HG02840 (cell line): ENCODE results near the gene KCTD17.

ENCODE experiments used
- ATAC-seq: cut with Tn5 transposase; IDR thresholded peaks from one replicate; pipeline ENCODE4 v1.9.1; 2021; ENCODE audit warnings: mild to moderate bottlenecking, moderate library complexity, moderate number of reproducible peaks; ENCODE audit not compliant: unreplicated experiment, low FRiP score

KCTD17 gene

DNA sequence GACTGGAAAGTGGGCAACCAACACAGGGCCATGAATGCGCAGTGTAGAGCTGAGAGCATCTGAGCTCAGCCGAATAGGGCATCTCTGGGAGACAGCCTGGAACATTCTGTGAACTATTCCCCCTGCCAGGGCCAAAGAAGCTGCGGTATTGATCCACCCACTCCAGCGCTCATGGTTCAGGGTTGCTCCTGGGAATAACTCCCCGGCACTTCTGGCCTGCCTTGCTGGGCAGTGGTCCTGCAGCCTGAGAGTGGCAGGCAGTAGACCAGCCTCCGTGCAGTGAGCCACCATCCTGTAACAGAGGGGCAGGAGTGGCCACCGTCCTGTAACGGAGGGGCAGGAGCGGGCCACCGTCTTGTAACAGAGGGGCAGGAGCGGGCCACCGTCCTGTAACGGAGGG is 45.8 kb downstream of the KCTD17 start:
- no peak for ATAC-seq

DNA sequence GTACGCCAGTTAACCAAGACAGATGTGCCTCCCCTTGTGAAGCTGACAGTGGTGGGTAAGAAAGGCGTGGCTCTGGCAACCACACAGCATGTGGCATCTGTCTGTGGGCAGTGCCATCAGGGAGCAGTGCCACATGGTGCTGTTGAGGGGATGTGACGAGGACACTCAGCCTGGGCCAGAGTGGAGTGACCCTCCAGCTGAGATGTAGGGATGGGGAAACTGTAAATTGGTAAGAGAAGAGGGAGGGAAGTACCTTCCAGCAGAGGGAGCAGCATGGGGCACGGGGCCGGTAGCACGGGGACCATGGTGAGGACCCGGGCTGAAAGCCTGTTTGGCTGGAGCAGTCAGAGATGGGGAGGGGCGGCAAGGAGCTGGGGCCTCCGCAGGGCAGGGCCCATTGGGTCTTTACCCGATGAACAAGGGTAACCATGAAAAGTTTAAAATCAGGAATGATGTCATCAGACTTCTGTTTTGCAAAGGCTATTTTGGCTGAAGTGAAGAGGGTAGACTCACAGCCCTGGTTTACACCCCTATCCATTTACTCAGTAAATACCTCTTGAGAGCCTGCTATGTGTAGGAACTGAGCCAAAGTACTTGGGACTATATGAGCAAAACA is 47.5 kb downstream of the KCTD17 start:
- ATAC-seq: no peak

DNA sequence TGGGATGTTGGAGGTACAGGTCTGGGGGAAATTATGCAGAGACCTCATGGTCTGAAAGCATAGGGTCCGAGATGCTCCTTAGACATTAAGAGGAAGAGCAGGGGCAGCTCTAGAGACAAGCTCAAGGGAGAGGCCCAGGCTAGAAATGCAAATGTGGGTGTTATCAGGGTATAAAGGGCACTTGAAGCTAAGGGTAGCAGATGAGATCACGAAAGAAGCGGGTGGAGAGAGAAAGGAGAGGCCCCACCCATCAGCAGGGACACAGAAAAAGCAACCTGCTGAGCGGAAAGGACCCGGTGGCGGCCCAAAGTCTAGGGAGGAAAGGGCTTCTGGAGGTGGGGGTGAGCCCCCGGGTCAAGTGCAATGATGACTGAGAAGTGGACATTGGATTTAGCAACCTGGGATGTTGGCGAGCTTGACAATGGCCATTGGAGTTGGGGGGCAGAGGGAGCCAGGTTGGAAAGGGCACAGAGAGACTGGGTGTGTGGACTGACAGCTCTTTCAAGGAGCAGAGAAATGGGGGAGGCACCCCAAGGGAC is 49.1 kb downstream of the KCTD17 start:
- ATAC-seq: no peak

DNA sequence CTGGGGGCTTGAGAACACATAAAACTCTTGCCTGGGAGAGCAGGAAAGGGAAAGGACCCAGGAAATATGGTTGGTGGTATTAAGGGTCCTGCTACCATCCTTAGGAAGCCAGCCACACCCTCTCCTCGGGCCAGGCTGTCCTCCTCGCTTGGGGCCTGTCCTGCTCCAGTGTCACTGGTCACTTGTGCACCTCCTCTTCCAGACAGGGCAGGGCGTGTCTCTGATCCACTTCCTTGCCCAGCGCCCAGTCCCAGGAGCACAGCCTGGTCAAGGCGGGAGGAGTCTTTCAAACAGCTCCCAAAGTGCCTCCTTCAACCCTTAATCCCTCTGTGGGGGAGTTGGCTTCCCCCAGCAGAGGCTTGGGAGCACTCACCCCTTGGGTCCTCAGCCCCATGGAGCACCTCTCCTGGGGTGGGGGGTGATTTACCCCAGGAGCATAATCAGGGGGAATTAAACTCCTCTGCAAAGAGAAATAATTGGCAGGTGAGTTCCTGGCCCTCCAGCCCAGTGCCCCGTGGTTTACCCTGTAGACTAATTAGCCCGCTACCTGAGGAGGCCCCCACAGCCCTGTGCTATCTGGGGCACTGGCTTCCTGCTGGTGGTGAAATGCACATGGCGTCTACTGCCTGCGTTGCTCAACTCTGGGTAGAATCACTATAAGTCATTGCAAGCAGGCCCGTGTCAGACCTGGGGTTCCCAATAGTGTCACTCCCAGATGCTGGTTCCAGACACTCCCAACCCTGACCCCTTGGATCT is 49.9 kb downstream of the KCTD17 start:
- ATAC-seq: no peak

- no peak for ATAC-seq
These were observed 51.6 kb downstream of the KCTD17 start for GRCh38 chr22:37103151-37103550.

DNA sequence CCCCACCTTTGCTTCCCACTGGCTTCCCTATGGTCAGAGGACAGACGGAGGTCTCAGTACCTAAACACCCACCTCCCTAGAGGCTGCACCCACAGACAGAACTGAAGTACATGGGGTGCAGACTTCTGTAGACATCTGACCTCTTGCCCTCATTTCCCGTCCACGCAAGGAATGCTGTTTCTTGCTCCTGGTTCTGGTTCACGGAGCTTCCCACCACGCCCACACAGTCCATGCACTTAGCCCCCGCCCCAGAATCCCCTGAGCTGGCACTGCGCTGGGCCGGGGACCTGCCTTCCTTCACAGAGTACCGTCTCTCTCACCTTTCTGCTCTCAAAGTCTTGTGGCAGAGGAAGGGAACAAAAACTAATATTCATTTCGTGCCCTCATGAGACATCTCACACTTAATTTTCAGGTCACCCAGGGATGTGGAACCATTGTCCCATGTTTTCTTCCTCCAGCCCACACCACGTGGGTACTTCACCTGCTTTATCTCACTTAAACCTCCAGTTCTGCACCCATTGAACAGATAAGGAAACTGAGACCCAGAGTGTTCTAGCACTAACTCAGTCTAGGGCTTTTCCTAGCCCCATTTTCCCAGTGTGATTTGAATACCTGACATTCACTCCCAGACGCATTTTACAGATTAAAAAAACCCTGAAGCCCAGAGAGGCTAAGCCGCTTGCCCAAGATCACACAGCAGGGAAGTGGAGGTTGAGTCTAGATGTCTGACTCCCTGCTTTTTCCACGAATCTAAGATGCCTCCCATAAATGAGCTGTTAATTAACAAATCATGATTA is 52.3 kb downstream of the KCTD17 start:
- ATAC-seq: no peak

- no peak for ATAC-seq
These were observed 53.6 kb downstream of the KCTD17 start for GRCh38 chr22:37105154-37105553.

DNA sequence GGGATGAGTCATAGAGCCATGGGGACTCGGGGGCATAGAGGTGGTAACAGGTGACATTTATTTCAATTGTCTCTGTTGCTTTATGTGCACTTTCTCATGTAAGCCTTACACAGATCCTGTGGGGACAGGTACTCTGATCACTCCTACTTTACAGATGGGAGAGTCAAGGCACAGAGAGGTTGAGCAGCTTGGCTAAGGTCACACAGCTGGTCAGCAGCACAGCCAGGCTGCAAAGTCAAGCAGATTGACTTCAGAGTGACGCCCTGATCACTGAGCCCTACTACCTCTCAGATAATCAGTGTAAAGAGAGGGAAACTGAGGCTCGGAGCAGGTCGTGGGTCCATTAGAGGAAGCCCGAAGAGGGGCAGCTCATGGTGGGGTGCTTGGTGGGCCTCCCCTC is 54.4 kb downstream of the KCTD17 start:
- no peak for ATAC-seq

DNA sequence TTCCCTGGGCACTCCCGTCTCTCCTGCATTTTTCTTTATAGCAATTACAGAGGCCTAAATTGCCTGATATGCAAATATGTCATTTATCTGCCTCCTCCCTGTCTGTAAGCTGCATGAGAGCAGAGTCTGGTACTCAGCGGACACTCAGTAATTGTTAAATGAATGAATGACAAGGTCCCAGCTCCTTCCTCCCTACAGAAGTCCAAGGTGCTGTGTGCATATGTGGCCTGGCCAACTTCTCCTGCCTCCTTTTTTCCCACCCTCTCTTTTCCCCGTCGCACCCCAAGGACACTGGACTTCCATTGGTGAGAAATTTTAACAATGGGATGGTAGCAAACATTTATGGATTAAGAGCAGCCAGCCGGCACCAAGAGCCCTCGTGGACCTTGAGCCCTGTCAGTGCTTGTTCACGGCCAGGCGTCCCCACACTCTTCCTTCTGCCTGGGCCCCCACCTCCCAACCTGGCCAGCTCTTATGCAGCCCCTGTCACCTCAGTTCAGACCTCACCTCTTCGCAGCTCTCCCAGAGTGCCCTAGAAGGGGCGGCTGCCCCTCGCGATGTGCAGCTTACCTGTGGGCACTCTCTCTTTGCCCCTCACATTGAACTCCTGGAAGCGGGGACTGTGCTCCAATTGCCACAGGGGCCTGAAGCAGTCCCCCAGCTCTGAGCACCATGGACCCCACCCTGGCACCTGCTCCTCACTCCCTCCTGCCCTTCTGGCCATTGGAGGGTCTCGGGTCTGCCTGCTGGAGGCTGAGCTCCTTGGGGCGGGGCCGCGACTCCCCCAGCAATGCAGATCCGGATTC is 56.5 kb downstream of the KCTD17 start:
- no peak for ATAC-seq

DNA sequence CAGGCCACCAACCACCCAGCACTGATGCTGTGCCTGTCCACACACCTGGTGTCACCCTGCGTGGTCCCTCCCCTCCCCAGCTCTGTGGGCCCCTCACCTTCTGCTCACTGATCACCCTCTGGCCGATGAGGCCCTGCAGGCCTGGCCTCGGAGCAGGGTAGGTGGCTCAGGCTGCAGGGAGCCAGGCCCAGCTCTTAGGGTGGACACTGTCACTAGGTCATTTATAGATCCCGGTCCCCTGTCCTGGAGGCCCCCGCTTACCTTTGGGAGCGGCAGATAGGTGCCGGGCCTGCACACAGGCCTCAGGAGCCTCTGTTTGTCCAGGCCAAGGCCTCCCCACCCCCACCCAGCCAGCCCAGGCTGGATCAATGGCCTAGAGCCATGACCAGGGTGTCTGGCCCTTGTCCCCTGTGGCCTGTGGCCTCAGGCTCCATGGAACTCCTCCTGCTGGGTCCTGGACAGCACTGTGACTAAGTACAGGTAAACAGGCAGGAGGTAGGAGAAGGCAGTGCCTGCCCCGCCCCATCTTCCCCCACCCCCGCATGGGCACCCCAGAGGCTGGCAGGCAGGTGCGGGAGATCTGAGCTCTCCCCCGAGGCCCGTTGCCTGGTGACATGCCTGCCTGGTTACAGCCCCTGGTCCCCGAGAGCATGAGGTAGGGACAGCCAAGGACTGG is 57.8 kb downstream of the KCTD17 start, which contains the start of gene TMPRSS6:
TMPRSS6 (minus strand) TSS at position 472 of the 676 bp plus-strand sequence. CDS start 6,296 bp downstream, outside the sequence.
- ATAC-seq: no peak

GRCh38 chr22:37111156-37111717 is 59.7 kb downstream of the KCTD17 start:
- ATAC-seq: no peak

DNA sequence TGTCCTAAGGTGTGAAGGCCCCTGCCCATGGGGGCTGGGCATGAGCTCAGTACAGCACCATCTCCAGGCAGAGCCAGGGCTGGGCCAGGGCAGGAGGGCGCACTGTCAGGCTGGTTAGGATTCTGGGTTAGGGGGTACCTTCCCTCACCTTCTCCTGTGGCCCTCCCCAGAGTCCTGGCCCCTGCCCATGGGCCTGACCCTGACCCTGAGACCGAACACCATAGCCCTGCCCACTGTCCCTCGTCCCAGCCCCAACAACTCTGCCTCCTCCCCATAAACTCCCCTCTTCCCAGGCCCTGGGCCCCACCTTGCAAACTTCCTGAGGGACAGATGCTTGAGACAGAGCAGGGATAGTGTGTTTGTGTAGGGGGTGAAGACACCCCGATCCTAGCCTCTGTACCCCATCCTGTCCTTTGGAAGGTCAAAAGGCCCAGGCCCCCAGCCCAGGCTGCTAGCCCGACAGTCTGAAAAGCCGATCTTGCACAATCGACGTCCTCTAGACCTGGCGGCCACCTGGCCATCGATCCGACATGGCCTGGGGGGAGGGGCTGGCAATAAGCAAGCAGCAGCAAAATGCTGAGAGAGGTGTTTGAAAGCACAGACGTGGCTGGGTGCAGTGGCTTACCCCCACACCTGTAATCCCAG is 60.7 kb downstream of the KCTD17 start:
- no peak for ATAC-seq
